ENCODE results near the gene CLDN7.

Gene CLDN7

DNA sequence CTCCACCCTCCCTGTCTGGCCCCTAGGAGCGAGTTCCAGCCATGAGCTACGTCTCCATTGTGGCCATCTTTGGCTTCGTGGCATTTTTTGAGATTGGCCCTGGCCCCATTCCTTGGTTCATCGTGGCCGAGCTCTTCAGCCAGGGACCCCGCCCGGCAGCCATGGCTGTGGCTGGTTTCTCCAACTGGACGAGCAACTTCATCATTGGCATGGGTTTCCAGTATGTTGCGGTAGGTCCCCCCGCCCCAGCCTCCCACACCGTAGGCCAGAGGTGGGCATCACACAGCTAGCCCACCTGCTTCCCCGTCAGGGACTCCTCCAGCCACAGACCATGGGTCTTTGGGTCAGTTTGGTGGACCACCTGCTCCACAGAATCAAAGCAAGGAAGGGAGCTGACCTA, 23.4 kb upstream of the CLDN7 start:
- DNase-seq (ENCODE audit: low read depth): no peak

DNA sequence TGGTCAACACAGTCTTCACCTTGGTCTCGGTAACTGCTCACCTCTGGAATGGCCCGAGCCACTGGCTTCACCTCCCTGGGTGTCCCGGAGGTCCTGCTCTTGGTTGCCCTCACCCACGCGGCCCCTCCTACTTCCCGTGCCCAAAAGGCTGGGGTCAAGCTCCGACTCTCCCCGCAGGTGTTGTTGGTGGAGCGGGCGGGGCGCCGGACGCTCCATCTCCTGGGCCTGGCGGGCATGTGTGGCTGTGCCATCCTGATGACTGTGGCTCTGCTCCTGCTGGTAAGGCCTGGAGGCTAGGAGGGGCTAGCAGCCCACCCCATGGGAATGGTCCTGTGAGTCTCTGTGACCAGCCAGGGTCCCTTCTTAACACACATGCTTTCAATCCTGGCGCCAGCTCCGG, 22.6 kb upstream of the CLDN7 start:
- DNase-seq (ENCODE audit: low read depth): no peak

DNA sequence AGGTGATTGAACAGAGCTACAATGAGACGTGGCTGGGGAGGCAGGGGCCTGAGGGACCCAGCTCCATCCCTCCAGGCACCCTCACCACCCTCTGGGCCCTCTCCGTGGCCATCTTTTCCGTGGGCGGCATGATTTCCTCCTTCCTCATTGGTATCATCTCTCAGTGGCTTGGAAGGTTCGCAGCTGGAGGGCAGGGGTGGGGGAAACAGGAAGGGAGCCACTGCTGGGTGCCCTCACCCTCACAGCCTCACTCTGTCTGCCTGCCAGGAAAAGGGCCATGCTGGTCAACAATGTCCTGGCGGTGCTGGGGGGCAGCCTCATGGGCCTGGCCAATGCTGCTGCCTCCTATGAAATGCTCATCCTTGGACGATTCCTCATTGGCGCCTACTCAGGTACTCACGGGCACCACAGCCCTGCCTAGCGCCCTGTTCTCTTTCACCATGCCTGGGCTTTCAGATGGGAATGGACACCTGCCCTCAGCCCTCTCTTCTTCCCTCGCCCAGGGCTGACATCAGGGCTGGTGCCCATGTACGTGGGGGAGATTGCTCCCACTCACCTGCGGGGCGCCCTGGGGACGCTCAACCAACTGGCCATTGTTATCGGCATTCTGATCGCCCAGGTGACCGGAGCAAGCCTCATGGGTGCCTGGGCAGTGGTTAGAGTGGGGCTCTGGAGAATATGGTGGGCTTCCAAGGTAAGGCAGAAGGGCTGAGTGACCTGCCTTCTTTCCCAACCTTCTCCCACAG, 21.4 kb upstream of the CLDN7 start:
- DNase-seq (ENCODE audit: low read depth): no peak

DNA sequence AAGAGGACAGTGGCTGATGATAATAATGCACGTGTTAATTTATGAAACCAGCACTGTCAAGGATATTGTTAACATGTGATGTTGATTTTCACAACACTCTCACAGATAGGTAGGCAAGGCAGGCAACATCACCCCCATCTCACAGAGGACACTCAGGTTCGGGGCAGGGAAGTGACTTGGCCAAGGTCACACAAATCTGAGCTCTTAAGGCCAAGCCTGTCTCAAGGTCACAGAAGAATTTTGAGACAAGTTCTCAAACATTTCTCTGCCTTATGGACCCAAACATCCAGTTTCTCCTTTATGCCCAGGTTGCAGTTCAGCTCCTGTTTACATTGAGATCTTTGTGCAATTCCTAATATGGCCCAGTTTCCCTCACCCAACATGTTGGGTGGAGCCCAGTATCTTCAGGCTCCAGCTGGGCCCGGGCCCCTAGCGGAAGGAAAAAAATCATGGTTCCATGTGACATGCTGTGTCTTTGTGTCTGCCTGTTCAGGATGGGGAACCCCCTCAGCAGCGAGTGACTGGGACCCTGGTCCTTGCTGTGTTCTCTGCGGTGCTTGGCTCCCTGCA, 20.6 kb upstream of the CLDN7 start:
- DNase-seq (ENCODE audit: low read depth): no peak

DNA sequence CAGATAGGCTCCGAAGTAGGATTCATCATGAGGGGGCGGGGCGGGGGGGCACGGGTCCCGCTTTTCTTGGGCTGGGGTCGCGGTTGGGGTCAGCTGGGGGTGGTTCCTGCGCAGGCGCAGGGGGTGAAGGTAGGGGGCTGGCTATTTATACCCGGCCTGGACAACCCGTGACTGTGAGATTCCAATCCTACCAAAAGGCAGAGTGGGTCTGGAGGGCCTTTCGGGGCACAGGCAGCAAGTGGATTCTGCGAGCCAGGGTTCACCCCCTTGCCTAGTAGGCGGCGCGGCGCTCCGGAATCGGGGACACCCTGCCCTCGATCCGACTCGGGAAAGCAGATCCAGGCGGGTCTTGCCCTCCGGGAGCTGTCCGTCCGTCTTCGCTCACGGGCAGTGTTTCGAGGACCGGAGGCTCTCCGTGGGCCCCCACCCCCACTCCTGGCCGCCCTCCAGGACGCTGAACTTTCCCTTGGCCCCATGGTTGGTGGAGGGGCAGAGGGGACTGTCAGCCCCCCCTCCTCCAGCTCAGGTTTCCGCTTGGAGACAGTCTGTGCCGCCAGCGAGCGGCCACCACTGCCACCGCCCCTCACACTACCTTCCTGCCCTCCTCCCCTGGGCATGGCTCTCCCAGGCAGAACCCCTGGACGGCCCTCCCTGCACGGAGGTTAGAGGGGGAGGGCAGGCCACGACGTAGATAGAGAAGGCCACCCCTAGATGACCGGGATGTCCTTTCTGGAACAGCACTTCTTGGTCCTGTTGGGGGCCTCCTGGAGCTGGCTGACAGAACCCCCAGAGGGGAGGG, 19.9 kb upstream of the CLDN7 start:
- DNase-seq (ENCODE audit: low read depth): no peak

DNA sequence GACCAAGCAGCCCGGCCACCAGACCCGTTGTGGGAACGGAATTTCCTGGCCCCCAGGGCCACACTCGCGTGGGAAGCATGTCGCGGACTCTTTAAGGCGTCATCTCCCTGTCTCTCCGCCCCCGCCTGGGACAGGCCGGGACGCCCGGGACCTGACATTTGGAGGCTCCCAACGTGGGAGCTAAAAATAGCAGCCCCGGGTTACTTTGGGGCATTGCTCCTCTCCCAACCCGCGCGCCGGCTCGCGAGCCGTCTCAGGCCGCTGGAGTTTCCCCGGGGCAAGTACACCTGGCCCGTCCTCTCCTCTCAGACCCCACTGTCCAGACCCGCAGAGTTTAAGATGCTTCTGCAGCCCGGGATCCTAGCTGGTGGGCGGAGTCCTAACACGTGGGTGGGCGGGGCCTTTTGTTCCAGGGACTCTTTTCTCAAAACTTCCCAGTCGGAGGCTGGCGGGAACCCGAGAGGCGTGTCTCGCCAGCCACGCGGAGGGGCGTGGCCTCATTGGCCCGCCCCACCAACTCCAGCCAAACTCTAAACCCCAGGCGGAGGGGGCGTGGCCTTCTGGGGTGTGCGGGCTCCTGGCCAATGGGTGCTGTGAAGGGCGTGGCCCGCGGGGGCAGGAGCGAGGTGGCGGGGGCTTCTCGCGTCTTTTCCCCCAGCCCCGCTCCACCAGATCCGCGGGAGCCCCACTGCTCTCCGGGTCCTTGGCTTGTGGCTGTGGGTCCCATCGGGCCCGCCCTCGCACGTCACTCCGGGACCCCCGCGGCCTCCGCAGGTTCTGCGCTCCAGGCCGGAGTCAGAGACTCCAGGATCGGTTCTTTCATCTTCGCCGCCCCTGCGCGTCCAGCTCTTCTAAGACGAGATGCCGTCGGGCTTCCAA, 19.0 kb upstream of the CLDN7 start, which contains the start of gene SLC2A4:
TSS of gene SLC2A4 (plus strand) at position 645 of the 879 bp plus-strand sequence. CDS start at position 862, 217 bp downstream.
- DNase-seq (ENCODE audit: low read depth): peak; percentile 74

DNA sequence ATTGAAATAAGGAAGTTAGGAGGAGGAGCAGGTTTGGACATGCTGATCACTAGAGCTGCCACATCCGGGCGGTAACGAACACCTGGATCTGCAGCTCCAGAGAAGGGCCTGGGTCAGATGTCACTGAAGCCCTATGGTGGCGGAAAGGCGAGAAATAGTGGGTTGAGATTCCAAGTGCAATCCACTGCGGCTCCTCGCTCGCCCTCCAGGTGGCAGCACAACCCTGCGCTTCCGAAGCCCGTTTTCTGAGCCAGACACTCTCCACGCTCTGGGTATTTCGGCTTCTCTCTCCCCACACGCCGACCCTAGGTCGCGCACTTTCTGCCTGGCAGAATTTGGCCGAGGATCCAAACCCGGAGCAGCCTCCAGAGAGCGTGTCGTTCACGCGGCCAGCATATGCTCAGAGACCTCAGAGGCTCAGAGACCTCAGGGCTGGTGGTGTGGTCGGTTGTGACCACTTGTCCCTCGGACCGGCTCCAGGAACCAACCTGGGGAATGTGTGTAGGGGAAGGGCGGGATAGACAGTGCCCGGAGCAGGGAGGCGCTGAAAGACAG, 18.3 kb upstream of the CLDN7 start:
- peak; percentile 84 for DNase-seq (ENCODE audit: low read depth)

DNA sequence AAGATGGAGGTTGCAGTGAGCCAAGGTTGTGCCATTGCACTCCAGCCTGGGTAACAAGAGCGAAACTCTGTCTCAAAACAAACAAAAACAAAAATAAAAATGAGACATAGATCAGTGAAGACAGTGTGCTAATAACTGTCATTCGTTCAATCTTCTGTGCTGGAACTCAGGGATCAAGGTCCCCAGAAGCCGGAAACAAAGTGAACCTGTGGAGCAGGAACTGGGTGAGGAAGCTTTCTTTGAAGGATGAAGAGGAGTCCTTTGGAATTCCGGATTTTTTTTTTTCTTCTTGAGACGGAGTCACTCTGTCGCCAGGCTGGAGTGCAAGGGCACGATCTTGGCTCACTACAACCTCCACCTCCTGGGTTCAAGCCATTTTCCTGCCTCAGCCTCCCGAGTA, 17.2 kb upstream of the CLDN7 start:
- DNase-seq (ENCODE audit: low read depth): no peak

DNA sequence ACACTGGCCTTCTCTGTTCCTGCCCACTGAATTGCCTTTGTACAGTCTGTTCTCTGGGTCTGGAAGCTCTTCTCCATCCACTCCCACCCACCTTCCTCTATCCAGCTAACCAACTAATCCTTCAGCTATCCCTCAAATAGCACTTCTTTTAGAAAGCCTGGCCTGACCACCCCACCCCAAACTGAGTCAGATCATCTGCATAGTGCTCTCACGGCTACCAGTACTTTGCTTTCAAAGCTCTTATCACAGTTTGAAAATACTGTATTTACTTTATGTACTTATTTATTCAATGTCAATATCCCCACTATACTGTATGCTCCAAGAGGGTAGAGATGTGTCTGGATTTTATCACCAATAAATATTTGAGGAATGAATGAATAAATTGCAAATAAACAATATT, 4.5 kb upstream of the CLDN7 start:
- no peak for DNase-seq (ENCODE audit: low read depth)

DNA sequence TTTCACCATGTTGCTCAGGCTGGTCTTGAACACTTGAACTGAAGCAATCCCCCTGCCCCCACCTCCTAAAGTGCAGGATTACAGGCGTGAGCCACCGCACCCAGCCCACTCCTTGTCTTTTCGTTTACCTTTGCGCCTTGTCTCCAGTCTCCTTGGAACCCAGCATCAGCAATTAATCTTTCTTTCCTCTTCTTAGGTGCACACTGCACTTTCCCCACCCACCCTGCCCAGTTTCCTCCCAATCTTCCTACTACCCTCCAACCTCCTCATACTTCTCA, 1.5 kb upstream of the CLDN7 start:
- DNase-seq (ENCODE audit: low read depth): no peak

DNA sequence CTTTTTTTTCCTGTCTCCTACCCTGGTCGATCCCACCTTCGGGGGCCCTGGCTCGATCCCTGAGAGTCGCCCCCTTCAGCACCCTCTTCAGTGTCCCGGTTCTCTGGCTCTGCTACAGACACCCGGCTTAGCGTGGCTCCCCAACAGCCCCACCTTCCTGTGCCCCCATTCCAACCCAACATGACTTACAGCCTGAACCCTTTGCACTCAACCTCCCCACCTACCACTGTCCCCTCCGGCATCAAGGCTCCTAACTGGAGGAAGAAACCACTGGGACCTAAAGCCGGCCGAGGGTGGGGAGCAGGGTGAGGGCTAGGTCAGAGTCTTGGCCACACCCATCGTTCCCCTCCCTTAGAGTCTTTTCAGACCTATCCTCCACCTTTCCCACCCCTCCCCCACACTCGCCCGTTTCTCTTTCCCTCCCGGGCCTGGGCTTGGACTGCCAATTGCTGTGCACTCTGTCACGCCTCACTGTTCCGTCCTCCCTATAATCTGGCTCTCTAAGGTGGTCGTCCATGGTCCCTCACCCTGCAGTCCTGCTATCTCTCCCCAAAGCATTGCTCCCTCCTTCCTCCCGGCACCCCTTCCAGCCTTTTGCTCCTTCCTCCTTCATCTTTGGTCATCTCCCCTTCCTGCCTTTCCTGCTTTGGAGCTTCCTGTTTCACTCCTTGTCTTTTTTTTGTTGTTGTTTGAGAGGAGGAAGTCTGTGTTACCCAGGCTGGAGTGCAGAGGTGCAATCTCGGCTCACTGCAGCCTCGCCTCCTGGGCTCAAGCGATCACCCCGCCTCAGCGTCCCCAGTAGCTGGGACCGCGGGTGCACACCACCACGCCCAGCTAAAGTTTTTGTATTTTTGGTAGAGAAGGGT, 890 bp upstream of the CLDN7 start:
- DNase-seq (ENCODE audit: low read depth): no peak

DNA sequence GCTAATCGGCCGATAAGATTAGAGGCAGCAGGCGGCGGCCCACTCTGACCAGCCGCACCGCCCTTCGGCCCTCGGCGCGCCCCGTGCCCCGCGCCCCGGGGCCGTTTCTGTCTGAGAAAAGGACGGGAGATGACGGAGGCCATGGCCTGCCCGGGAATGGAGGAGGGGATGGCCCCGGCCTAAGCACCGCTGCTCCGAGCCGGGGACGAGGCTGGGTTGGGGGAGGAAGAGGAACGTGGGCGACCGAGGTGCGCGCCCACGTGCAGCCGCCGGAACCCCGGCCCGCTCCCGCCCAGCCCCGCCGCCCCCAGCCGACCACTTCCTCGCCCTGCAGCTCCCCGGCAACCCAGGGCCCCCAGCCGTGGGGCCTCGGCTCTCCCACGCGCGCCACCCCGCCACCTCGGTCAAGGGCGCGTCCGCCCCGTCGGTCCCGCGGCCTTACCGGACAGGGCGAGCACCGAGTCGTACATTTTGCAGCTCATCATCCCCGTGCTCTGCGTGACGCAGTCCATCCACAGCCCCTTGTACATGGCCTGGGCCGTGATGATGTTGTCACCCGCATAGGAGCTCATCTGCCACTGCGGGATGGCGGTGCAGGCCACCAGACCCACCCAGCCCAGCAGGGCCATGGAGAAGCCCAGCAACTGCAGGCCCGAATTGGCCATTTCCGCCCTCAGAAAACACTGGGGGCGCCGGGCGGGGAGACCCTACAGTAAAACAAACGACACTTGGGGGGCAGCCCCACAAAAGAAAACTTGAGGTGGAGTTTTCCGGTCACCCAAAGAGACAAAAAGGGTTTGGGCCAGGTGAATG, 693 bp downstream of the CLDN7 start:
- no peak for DNase-seq (ENCODE audit: low read depth)

DNA sequence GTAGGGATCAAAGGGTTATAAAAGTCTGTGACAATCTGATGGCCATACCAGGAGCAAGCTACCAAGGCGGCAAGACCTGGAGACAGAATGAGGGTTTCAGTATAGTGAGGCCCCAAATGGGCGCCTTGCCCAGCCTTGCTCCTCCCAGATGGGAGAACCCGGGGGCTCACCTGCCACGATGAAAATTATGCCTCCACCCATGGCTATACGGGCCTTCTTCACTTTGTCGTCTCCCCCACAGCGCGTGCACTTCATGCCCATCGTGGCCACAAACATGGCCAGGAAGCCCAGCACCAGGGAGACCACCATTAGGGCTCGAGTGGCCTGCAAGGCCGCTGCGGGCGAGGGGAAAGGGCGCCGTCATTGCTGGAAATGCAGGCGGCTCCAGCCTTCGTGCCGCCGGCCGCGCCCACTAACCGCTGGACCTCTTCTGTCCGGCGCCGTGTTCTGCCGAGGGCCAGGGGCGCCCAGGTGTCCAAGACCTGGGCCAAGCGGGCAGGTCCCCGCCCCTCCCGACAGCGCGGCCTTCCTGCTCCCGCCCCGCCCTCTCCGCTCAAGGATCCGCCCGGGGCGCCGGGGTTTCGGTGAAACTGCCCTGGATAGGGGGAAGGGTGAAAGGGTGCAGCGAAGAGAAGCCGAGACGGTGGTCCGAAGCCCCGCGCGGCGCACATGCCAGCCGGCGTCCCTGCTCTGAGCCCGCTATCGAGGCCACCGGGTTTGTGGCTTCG, 1.5 kb downstream of the CLDN7 start:
- DNase-seq (ENCODE audit: low read depth): no peak

DNA sequence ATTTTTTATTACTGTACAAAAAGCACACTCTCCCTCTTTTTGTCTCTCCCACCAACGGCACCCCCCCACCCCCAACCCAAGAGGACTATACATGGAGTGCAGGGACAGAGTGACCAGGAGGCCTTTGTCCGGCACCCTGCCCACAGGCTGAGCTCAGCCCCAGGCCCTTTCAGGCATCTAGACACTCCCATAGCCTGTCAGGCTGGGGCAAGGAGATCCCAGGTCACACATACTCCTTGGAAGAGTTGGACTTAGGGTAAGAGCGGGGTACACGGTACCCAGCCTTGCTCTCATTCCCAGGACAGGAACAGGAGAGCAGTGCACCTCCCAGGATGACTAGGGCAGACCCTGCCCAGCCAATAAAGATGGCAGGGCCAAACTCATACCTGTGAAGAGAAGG, 2.1 kb downstream of the CLDN7 start:
- no peak for DNase-seq (ENCODE audit: low read depth)

DNA sequence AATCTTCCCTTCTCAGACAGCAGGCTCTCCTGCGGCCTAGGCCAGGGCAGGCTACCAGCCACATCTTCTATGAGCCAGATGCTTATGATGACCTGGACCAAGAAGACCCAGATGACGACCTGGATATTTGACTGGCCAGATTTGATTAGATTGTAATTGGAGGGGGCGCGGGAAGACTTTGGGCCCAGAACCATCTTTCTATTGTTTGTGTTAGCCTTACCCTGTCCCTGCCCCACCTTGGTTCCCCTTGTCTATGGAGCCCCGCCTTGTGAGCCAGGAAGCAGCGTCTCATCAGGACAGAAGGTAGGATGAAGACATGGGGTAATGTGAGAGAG, 2.8 kb downstream of the CLDN7 start:
- DNase-seq (ENCODE audit: low read depth): no peak

DNA sequence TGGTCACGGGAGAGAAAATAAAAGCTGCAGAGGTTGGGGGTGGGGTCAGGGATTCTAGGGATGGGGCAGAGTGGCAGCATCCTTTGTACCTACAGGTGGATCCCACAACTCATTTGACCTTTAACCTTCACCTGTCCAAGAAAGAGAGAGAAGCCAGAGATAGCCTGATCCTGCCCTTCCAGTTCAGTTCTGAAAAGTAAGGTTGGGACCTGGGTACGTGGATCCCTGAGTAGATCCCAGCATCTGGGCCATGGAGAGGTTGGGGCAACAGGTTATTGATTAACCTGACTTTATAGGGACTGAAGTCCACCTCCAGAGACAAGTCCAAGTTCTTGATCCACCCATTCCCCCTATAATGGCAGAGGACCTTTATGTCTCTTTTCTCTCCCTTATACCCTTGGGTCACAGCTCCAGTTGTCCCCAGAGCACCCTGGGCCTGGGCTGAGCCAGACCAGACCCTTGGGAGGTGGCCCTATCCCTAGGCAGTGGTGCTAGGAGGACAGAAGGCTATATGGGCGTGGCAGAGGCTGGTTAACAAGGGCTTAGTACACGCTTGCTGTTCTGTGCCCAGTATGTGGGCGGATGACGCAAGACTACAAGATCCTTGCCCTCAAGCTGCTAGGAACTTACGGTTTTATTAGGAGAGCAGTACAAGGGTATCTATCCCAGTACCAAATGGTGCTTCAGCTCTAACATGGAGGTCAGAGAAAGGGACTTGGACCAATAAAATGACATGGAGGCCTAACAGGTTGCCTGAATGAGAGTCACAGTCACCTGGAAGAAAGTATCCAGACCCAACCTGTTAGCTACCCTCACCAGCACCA, 3.3 kb downstream of the CLDN7 start:
- no peak for DNase-seq (ENCODE audit: low read depth)

DNA sequence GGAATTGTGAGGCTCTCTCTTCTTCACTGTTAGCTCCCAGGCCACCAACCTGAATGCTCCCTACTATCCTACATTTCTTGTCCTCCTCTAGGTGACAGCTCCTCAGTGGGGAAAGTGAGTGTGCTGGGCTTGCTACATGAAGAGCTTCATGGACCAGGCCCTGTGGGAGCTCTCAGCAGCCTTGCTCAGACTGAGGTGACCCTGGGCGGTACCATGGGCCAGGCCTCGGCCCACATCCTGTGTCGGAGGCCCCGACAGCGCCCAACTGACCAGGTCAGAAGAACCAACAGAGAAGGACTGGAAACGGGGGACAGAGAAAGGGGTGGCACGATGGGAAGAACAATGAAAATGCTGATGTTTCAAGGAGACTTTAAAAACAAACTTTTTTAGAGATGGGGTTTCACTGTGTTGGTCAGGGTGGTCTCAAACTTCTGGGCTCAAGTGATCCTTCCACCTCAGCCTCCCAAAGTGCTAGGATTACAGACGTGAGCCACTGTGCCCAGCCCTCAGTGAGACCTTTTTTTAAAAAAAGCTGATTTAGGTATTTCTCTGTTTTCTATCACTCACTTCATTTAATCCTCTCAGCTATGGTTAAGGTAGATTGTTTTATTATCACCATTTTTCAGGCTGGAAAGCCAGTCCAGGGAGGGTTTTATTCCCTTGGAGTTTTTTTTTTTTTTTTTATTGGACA, 5.4 kb downstream of the CLDN7 start:
- no peak for DNase-seq (ENCODE audit: low read depth)

DNA sequence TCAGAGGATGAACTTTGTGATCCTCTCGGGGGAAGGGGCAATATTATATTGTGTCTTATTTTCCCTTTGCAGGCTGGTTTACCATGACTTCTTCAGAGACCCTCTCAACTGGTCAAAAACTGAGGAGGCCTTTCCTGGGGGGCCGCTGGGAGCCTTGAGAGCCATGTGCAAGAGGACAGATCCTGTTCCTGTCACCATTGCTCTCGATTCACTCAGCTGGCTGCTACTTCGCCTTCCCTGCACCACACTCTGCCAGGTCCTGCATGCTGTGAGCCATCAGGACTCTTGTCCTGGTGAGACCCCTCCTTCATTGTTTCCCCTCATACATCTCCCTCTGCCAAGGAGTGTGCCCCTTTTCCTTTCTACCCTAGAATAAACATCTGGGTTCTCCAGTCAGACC, 7.8 kb downstream of the CLDN7 start:
- no peak for DNase-seq (ENCODE audit: low read depth)
